Activated CD4-positive, alpha-beta T cell treated with anti-CD3 and anti-CD28 coated beads for 36 hours (primary cell): ENCODE results near the gene VCAN. TPM values are rescaled to one million over a fixed set of nuclear protein-coding genes. Genes with fewer than 3 reads are reported as not detected.

Experiments used
- ATAC-seq: fragments of 200-7000 bp; cut with Tn5 transposase; one replicate; pipeline ENCODE4 v1.10.0; 2021; ENCODE audit warnings: mild to moderate bottlenecking, moderate library complexity
- CTCF ChIA-PET: fragments of 350-600 bp; sonication (Branson Sonifier 250); formaldehyde crosslinking; loops from one replicate; lab custom pipeline; 2021; ENCODE audit warnings: antibody characterized with exemption; lab: Charles Lee
- POLR2A ChIA-PET: fragments of 350-600 bp; sonication (Branson Sonifier 250); formaldehyde crosslinking; loops from one replicate; lab custom pipeline; 2021; ENCODE audit warnings: antibody characterized with exemption, inconsistent platforms; lab: Charles Lee
- DNase-seq: peaks from one replicate; pipeline ENCODE4 v3.0.0-alpha.2; 2020
- H3K27ac Mint-ChIP-seq: one replicate; pipeline ENCODE4 v1.8.0; 2021; ENCODE audit warnings: mixed read lengths
- H3K27me3 Mint-ChIP-seq: one replicate; pipeline ENCODE4 v1.8.0; 2021; ENCODE audit warnings: mixed read lengths
- H3K36me3 Mint-ChIP-seq: one replicate; pipeline ENCODE4 v1.8.0; 2021; ENCODE audit warnings: low read depth, mixed read lengths
- H3K4me1 Mint-ChIP-seq: one replicate; pipeline ENCODE4 v1.8.0; 2021; ENCODE audit warnings: mixed read lengths
- H3K4me3 Mint-ChIP-seq: one replicate; pipeline ENCODE4 v1.8.0; 2021; ENCODE audit warnings: mild to moderate bottlenecking, moderate library complexity, mixed read lengths
- H3K9me3 Mint-ChIP-seq: one replicate; pipeline ENCODE4 v1.8.0; 2021; ENCODE audit warnings: low read depth, mixed read lengths
- intact Hi-C, 2 experiments: fragments of 100-400 bp; cut with DNase I in 1 of 2; cut with micrococcal nuclease in 1 of 2; formaldehyde crosslinking; loops; one replicate each; pipeline versions ENCODE4 v1.14.2 to v1.15.1; 2022 to 2024; cut with DNase I, micrococcal nuclease
- total RNA-seq, 2 experiments: library from RNA; stranded (reverse); gene quantifications; one replicate each; pipeline ENCODE4 v1.2.3, GENCODE V29; 2021

VCAN gene
- total RNA-seq, 2 experiments from 2014 or later = not detected

- intact Hi-C loops = no loop called here
- DNase-seq = no peak
- Mint-ChIP-seq H3K27me3 (no peaks in the 10 kb centered on the region), H3K9me3 (no peaks in the 10 kb centered on the region), H3K27ac (no peak overlapping the region), H3K4me1 (no peaks in the 10 kb centered on the region), H3K4me3 (no peak overlapping the region), H3K36me3 (no peaks in the 10 kb centered on the region)
- POLR2A ChIA-PET = interaction anchor here (0.6 kb wide), 1 partner anchor 14 kb away, joined by 6 read pairs; no protein-coding TSS in a partner anchor
- ATAC-seq = no peak
- CTCF ChIA-PET = no interaction called here
These were observed 52.4 kb downstream of the VCAN start for GRCh38 chr5:83523929-83524328.

DNA sequence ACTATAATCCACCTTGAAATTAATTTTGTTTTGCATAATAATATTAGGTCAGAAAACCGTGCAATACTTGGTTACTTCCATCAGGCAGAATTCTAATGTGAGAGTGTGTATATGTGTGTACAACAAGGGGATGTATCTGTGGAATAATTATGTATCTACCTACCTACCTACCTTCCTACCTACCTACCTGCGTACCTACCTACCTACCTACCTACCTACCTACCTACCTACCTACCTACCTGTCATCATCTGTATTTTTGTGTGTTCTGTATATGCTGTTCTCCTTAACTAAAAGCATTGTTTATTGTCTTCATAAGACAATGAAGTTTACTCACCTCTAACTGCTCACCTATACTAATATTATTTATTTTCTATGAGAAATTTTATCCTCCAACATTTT is 52.8 kb downstream of the VCAN start:
- Mint-ChIP-seq H3K4me1 (no peaks in the 10 kb centered on the region), H3K27ac (no peak overlapping the region), H3K4me3 (no peak overlapping the region), H3K9me3 (no peaks in the 10 kb centered on the region), H3K36me3 (no peaks in the 10 kb centered on the region), H3K27me3 (no peaks in the 10 kb centered on the region)
- ChIA-PET POLR2A (interaction anchor here (0.6 kb wide), 1 partner anchor 14 kb away, joined by 6 read pairs; no protein-coding TSS in a partner anchor), CTCF (no interaction called here)
- ATAC-seq (no peak), DNase-seq (no peak)
- intact Hi-C loops = no loop called here

DNA sequence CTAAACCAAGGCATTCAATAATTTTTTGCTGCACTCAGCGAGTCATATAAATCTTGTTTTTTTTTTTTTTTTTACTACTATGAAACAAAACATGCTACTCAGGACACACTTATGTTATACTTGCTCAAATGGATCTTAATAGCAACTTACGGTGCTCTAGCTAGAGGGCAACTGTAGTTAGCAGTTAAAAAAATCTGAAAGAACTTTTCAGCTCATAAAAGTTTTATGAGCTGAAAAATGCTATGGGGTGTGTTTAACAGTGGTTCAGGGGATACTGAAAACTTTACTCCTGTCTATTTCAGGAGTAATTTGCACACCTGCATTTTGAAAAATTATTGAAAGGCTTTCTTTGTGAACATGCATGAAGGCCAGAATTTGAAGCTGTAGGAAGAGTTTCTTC is 53.4 kb downstream of the VCAN start:
- no peak overlapping the region for H3K27ac Mint-ChIP-seq
- H3K27me3 Mint-ChIP-seq = no peaks in the 10 kb centered on the region
- no peak for DNase-seq
- intact Hi-C loops = no loop called here
- no peaks in the 10 kb centered on the region for H3K4me1 Mint-ChIP-seq
- POLR2A ChIA-PET = no interaction called here
- no peak overlapping the region for H3K4me3 Mint-ChIP-seq
- CTCF ChIA-PET = no interaction called here
- ATAC-seq = no peak
- H3K36me3 Mint-ChIP-seq = no peaks in the 10 kb centered on the region
- H3K9me3 Mint-ChIP-seq = no peaks in the 10 kb centered on the region

GRCh38 chr5:83526289-83526688 is 54.7 kb downstream of the VCAN start:
- Mint-ChIP-seq H3K4me3 (no peak overlapping the region), H3K9me3 (no peaks in the 10 kb centered on the region), H3K4me1 (no peaks in the 10 kb centered on the region), H3K27me3 (peaks cover 2% of the 10 kb centered on the region), H3K27ac (no peak overlapping the region), H3K36me3 (no peaks in the 10 kb centered on the region)
- ChIA-PET POLR2A (no interaction called here), CTCF (interaction anchor here (1.2 kb wide), 1 partner anchor 39 kb away, joined by 3 read pairs; no protein-coding TSS in a partner anchor)
- DNase-seq (no peak), ATAC-seq (no peak)
- intact Hi-C loops = no loop called here

DNA sequence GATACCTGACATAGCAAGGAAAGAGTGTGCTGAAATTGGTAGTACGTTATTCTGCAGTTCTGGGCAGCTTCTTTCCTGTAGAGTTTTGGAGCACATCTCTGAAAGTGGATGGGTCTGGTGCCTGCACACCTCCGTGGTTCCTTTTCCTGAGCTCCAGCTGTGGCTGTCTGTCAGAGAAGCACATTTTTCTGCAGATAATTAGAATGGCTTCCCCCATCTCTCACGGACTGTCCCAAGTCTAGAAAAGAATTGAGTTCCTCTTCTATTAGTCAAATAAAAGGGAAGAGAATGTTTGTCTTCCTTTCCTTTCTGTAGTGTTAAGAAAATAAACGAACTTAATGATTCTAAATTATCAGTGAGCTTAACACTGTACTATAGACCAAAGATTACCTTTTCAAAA is 55.7 kb downstream of the VCAN start:
- POLR2A ChIA-PET = no interaction called here
- H3K27ac Mint-ChIP-seq = no peak overlapping the region

GRCh38 chr5:83527722-83528438 is 56.3 kb downstream of the VCAN start:
- no peak overlapping the region for H3K4me3 Mint-ChIP-seq
- no peaks in the 10 kb centered on the region for H3K4me1 Mint-ChIP-seq
- ChIA-PET POLR2A (no interaction called here), CTCF (interaction anchor here (0.6 to 0.7 kb wide), 2 partner anchors 44 to 587 kb away, joined by 3 read pairs; no protein-coding TSS in a partner anchor)
- peaks cover 5% of the 10 kb centered on the region for H3K27me3 Mint-ChIP-seq
- H3K36me3 Mint-ChIP-seq = no peaks in the 10 kb centered on the region
- H3K9me3 Mint-ChIP-seq = no peaks in the 10 kb centered on the region
- H3K27ac Mint-ChIP-seq = no peak overlapping the region
- ATAC-seq (no peak), DNase-seq (no peak)
- intact Hi-C loops = no loop called here

More for the DNA sequence above, 55.7 kb downstream of the VCAN start:
- Mint-ChIP-seq H3K27me3 (peaks cover 5% of the 10 kb centered on the region), H3K4me1 (no peaks in the 10 kb centered on the region), H3K4me3 (no peak overlapping the region), H3K36me3 (no peaks in the 10 kb centered on the region), H3K9me3 (no peaks in the 10 kb centered on the region)
- ATAC-seq (no peak), DNase-seq (no peak)
- intact Hi-C loops = no loop called here
- CTCF ChIA-PET = interaction anchor here (0.7 to 1.2 kb wide), 2 partner anchors 38 to 587 kb away, joined by 3 read pairs; no protein-coding TSS in a partner anchor

DNA sequence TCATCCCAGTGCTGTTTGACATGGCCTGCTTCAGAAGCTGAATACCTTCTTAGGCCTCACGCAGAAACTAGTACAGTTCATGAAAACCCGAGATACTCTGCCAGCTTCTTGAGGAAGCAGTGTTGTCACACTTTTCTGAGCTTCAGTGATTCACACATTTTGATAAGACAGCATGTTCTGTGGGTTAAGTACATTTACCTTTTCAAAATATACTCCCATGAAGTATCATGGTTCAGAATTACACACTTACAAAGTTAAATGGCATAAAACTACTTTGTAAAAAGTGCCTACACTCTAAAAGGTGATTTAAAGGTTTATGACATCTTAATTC is 56.9 kb downstream of the VCAN start:
- Mint-ChIP-seq H3K4me3 (no peak overlapping the region), H3K27ac (no peak overlapping the region), H3K36me3 (no peaks in the 10 kb centered on the region), H3K4me1 (no peaks in the 10 kb centered on the region), H3K9me3 (no peaks in the 10 kb centered on the region), H3K27me3 (peaks cover 5% of the 10 kb centered on the region)
- intact Hi-C loops = no loop called here
- ChIA-PET POLR2A (no interaction called here), CTCF (interaction anchor here (0.6 kb wide), 1 partner anchor 43 kb away, joined by 3 read pairs; no protein-coding TSS in a partner anchor)
- ATAC-seq (no peak), DNase-seq (no peak)

DNA sequence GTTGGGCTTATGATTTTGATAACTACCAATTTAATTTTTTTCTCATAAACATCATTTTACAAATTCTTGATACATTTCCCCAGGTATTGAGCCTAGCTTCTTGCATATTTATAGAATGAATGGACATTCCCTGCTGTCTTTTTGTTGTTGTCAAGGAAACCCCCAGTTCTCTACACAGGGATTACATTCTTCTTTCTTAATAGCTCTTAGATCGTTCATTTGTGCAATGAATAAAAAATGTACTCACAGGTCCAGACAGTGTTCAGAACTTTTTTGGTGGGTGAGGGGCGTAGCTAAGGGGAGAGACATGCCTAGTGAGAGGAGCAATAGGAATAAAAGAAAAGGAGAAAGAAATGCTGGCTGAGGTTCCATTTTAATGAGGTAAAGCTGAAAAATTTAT is 58.6 kb downstream of the VCAN start:
- no peaks in the 10 kb centered on the region for H3K36me3 Mint-ChIP-seq
- CTCF ChIA-PET = interaction anchor here (1.0 to 1.2 kb wide), 2 partner anchors 10 to 11 kb away, joined by 3 to 5 read pairs; no protein-coding TSS in a partner anchor

DNA sequence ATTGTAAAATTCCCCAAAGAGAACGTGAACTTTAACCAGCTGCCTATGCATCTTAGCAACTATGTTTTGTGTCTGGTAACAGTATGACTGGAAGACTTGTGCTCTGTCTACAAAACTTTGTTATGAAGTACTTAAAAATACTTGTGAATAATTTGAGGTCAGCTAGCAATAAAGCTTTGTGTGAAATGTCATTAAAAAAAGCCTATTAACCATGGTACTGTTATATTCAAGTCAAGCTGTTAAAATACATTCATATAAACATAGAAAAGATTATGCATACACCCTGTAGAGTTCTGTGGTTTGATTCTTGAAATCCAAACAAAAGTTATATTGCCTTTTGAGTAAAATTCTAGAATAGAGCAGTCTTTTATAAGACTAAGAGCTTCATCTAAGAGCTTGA is 60.1 kb downstream of the VCAN start:
- Mint-ChIP-seq H3K36me3 (no peaks in the 10 kb centered on the region), H3K27me3 (peaks cover 5% of the 10 kb centered on the region), H3K4me1 (no peaks in the 10 kb centered on the region), H3K4me3 (no peak overlapping the region), H3K27ac (no peak overlapping the region), H3K9me3 (no peaks in the 10 kb centered on the region)
- ChIA-PET POLR2A (no interaction called here), CTCF (interaction anchor here (0.5 kb wide), 1 partner anchor 949 kb away, joined by 3 read pairs; no protein-coding TSS in a partner anchor)
- ATAC-seq = no peak
- intact Hi-C loops = no loop called here
- no peak for DNase-seq

More for the DNA sequence above, 58.6 kb downstream of the VCAN start:
- intact Hi-C loops = no loop called here
- no peak overlapping the region for H3K27ac Mint-ChIP-seq
- no peak overlapping the region for H3K4me3 Mint-ChIP-seq
- ATAC-seq (no peak), DNase-seq (no peak)
- H3K9me3 Mint-ChIP-seq = no peaks in the 10 kb centered on the region
- H3K4me1 Mint-ChIP-seq = no peaks in the 10 kb centered on the region
- H3K27me3 Mint-ChIP-seq = peaks cover 5% of the 10 kb centered on the region
- POLR2A ChIA-PET = no interaction called here

DNA sequence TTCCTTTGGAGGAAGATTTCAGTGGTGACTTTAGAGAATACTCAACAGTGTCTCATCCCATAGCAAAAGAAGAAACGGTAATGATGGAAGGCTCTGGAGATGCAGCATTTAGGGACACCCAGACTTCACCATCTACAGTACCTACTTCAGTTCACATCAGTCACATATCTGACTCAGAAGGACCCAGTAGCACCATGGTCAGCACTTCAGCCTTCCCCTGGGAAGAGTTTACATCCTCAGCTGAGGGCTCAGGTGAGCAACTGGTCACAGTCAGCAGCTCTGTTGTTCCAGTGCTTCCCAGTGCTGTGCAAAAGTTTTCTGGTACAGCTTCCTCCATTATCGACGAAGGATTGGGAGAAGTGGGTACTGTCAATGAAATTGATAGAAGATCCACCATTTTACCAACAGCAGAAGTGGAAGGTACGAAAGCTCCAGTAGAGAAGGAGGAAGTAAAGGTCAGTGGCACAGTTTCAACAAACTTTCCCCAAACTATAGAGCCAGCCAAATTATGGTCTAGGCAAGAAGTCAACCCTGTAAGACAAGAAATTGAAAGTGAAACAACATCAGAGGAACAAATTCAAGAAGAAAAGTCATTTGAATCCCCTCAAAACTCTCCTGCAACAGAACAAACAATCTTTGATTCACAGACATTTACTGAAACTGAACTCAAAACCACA is 67.4 kb downstream of the VCAN start:
- intact Hi-C loops = no loop called here
- peaks cover 5% of the 10 kb centered on the region for H3K27me3 Mint-ChIP-seq
- H3K9me3 Mint-ChIP-seq = no peaks in the 10 kb centered on the region
- CTCF ChIA-PET = interaction anchor here (1.0 kb wide), 1 partner anchor 109 kb away, joined by 3 read pairs; no protein-coding TSS in a partner anchor
- H3K27ac Mint-ChIP-seq = peak overlapping the region; percentile 8
- H3K4me1 Mint-ChIP-seq = peaks cover 13% of the 10 kb centered on the region
- DNase-seq = no peak
- no peak overlapping the region for H3K4me3 Mint-ChIP-seq
- peak; percentile 61 for ATAC-seq
- POLR2A ChIA-PET = no interaction called here
- H3K36me3 Mint-ChIP-seq = no peaks in the 10 kb centered on the region

GRCh38 chr5:83539463-83539790 is 67.9 kb downstream of the VCAN start:
- H3K9me3 Mint-ChIP-seq = no peaks in the 10 kb centered on the region
- intact Hi-C loops = no loop called here
- ATAC-seq (no peak), DNase-seq (no peak)
- no peak overlapping the region for H3K4me3 Mint-ChIP-seq
- CTCF ChIA-PET = interaction anchor here (0.8 to 1.0 kb wide), 2 partner anchors 9 to 109 kb away, joined by 3 to 5 read pairs; no protein-coding TSS in a partner anchor
- peaks cover 5% of the 10 kb centered on the region for H3K27me3 Mint-ChIP-seq
- peaks cover 13% of the 10 kb centered on the region for H3K4me1 Mint-ChIP-seq
- POLR2A ChIA-PET = no interaction called here
- no peaks in the 10 kb centered on the region for H3K36me3 Mint-ChIP-seq
- H3K27ac Mint-ChIP-seq = peak overlapping the region; percentile 8
